Sigmoid colon (tissue), 4 donors: ENCODE results near the gene MPZL2.

Source experiments
- CTCF ChIP-seq, 4 experiments: fragments of 450-650 bp in 3 of 4; fragments of 200-600 bp in 1 of 4; IDR thresholded peaks; one replicate each; pipeline ENCODE4 v1.5.1; 2016 to 2019; ENCODE audit warnings: antibody characterized with exemption in 4 of 4, mild to moderate bottlenecking in 3 of 4, moderate library complexity in 2 of 4
- POLR2A ChIP-seq, 2 donors: fragments of 450-650 bp; IDR thresholded peaks; one replicate each; pipeline ENCODE4 v1.6.1; 2016; ENCODE audit warnings: antibody characterized with exemption in 2 of 2, mild to moderate bottlenecking in 2 of 2, moderate library complexity in 2 of 2
- POLR2AphosphoS5 ChIP-seq, 4 donors: sonication (generic); formaldehyde crosslinking; IDR thresholded peaks; one replicate each; pipeline ENCODE4 v1.6.1; 2017; ENCODE audit warnings: antibody characterized with exemption in 4 of 4

- TF ChIP-seq CTCF (IDR thresholded peaks at IDR 0.05), result no peak
- TF ChIP-seq POLR2A (IDR thresholded peaks at IDR 0.05), result no peak
- TF ChIP-seq POLR2AphosphoS5 (IDR thresholded peaks at IDR 0.05), result no peak
Observed at GRCh38 chr11:118287006-118287405, 22.9 kb upstream of the MPZL2 start.
